CD4-positive, CD25-positive, alpha-beta regulatory T cell (primary cell): Measurements from ENCODE around the gene ATG16L2. TPM values are rescaled to one million over a fixed set of nuclear protein-coding genes. Genes with fewer than 3 reads are reported as not detected.

Source experiments
- ATAC-seq, 2 donors: fragments of 150-1000 bp; cut with Tn5 transposase; one replicate each; pipeline ENCODE4 v1.10.0; 2021; ENCODE audit warnings: low read depth in 2 of 2, moderate number of reproducible peaks in 2 of 2, moderate library complexity in 1 of 2
- DNase-seq, 3 donors: peaks; one replicate each; pipeline versions ENCODE4 v3.0.0 to v3.0.0-alpha.2; 2012 to 2022; ENCODE audit warnings: mixed read lengths in 1 of 3
- H3K27ac ChIP-seq: one replicate; pipeline ENCODE4 v1.7.0; 2013; ENCODE audit warnings: mild to moderate bottlenecking, low read length; ENCODE audit not compliant: insufficient read depth, poor library complexity, severe bottlenecking
- H3K27me3 ChIP-seq: one replicate; pipeline ENCODE4 v1.7.0; 2013; ENCODE audit warnings: low read length; ENCODE audit not compliant: control insufficient read depth, insufficient read depth
- H3K36me3 ChIP-seq: one replicate; pipeline ENCODE4 v1.7.0; 2013; ENCODE audit warnings: mild to moderate bottlenecking, low read length, moderate library complexity; ENCODE audit not compliant: control insufficient read depth, insufficient read depth
- H3K4me1 ChIP-seq: 2 replicates; pipeline ENCODE4 v1.7.0; 2013; ENCODE audit warnings: mild to moderate bottlenecking, low read length; ENCODE audit not compliant: insufficient read depth, control insufficient read depth, poor library complexity, severe bottlenecking
- H3K4me3 ChIP-seq: one replicate; pipeline ENCODE4 v1.7.0; 2013; ENCODE audit warnings: low read depth, mild to moderate bottlenecking, low read length, moderate library complexity
- H3K9me3 ChIP-seq, 2 experiments: 1 replicate in 1 of 2; 2 replicates in 1 of 2; pipeline ENCODE4 v1.7.0; 2013; ENCODE audit warnings: low read length in 2 of 2, mild to moderate bottlenecking in 1 of 2, moderate library complexity in 1 of 2; ENCODE audit not compliant: control insufficient read depth in 2 of 2
- H3K27ac Mint-ChIP-seq, 3 donors: one replicate each; pipeline ENCODE4 v1.8.0; 2020 to 2022; ENCODE audit warnings: mild to moderate bottlenecking in 3 of 3, mixed read lengths in 3 of 3, moderate library complexity in 2 of 3
- H3K27me3 Mint-ChIP-seq: one replicate; pipeline ENCODE4 v1.8.0; 2022; ENCODE audit warnings: mild to moderate bottlenecking, mixed read lengths
- H3K36me3 Mint-ChIP-seq: one replicate; pipeline ENCODE4 v1.8.0; 2020; ENCODE audit warnings: mixed read lengths
- H3K4me1 Mint-ChIP-seq, 4 donors: one replicate each; pipeline ENCODE4 v1.8.0; 2020 to 2022; ENCODE audit warnings: mixed read lengths in 4 of 4, mild to moderate bottlenecking in 1 of 4
- H3K4me3 Mint-ChIP-seq, 4 donors: one replicate each; pipeline ENCODE4 v1.8.0; 2020 to 2022; ENCODE audit warnings: mild to moderate bottlenecking in 4 of 4, mixed read lengths in 4 of 4, moderate library complexity in 3 of 4
- H3K9me3 Mint-ChIP-seq, 7 donors: one replicate each; pipeline ENCODE4 v1.8.0; 2020 to 2022; ENCODE audit warnings: mixed read lengths in 7 of 7, mild to moderate bottlenecking in 3 of 7, moderate library complexity in 2 of 7
- polyA plus RNA-seq, 4 donors: library from polyadenylated mRNA; unstranded; fragments of 300-500 nt; fragmentation: Illumina TruSeq; gene quantifications; one replicate each; pipeline ENCODE4 v1.2.3, GENCODE V29; 2021
- total RNA-seq: library from RNA; stranded (reverse); gene quantifications from one replicate; pipeline ENCODE4 v1.2.3, GENCODE V29; 2022

The ATG16L2 gene
- total and polyA plus RNA-seq, 5 donors from 2014 or later: 6.7 to 89.9 (median 11.1) TPM

DNA sequence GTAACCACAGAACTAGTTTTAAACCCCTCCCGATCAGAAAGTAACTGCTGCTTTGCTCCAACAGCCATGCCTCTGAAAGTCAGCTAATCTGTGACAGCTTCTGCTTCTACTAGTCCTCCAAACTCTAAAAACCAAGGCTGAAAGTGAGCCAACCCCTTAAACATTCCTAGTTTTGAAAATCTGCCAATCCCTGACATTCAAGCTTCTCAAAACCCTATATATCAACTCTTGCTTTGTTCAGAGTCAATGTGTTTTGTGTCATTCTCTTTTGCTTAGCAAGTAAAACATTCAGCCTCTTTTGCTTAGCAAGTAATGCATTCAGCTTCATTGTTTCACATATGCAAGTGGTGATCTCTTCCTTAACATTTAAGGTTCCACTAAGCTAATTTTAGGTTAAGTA lies 56.9 kb downstream of the ATG16L2 start:
- Histone ChIP-seq H3K4me1 (peaks cover 10% of the 10 kb centered on the region), H3K27ac (no peak overlapping the region), H3K4me3 (no peak overlapping the region), H3K9me3 (no peaks in the 10 kb centered on the region), H3K27me3 (no peaks in the 10 kb centered on the region), H3K36me3 (peaks cover 24% of the 10 kb centered on the region)
- Mint-ChIP-seq H3K9me3 (no peaks in the 10 kb centered on the region), H3K4me1 (peaks cover 20 to 35% (median 25%) of the 10 kb centered on the region in 4 donors), H3K4me3 (no peak overlapping the region), H3K27ac (peak overlapping the region in 1 of 3 donors; percentile 7), H3K36me3 (peaks cover 24% of the 10 kb centered on the region), H3K27me3 (no peaks in the 10 kb centered on the region)
- no peak for ATAC-seq
- DNase-seq: no peak

DNA sequence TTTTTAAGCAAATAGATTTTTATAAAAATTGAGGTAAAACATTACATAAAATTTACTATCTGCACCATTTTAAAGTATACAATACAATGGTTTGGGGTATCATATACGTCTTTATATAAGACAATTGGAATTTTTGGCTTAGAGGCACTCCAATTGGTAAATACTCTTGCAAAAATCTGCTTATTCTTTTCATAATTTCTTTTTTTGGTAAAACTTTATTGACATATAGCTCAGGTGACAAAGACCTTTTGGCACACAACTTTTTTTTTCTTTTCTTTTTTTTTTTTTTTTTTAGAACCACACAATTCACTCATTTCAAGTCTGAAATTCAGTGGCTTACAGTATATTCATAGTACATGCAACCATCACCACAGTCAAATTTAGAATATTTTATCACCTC lies 57.8 kb downstream of the ATG16L2 start:
- peaks cover 20 to 31% (median 21%) of the 10 kb centered on the region in 4 donors for H3K4me1 Mint-ChIP-seq

GRCh38 chr11:72875736-72876135 lies 61.5 kb downstream of the ATG16L2 start:
- H3K36me3 ChIP-seq: peaks cover 11% of the 10 kb centered on the region
- DNase-seq (no peak), ATAC-seq (no peak)
- no peak overlapping the region for H3K4me3 ChIP-seq
- Mint-ChIP-seq H3K36me3 (peaks cover 25% of the 10 kb centered on the region), H3K27me3 (no peaks in the 10 kb centered on the region), H3K27ac (peak overlapping the region in 1 of 3 donors; percentile 52), H3K9me3 (peaks cover 0 to 2% (median 0%) of the 10 kb centered on the region in 7 donors), H3K4me1 (peaks cover 9 to 11% (median 10%) of the 10 kb centered on the region in 4 donors), H3K4me3 (no peak overlapping the region)
- no peaks in the 10 kb centered on the region for H3K9me3 ChIP-seq
- H3K27ac ChIP-seq: no peak overlapping the region
- no peaks in the 10 kb centered on the region for H3K4me1 ChIP-seq
- no peaks in the 10 kb centered on the region for H3K27me3 ChIP-seq

More for the DNA sequence above, 57.8 kb downstream of the ATG16L2 start:
- Mint-ChIP-seq H3K27me3 (no peaks in the 10 kb centered on the region), H3K27ac (peak overlapping the region in 1 of 3 donors; percentile 79), H3K36me3 (peaks cover 20% of the 10 kb centered on the region), H3K4me3 (no peak overlapping the region), H3K9me3 (no peaks in the 10 kb centered on the region)
- no peak overlapping the region for H3K27ac ChIP-seq
- no peak for ATAC-seq
- peaks cover 19% of the 10 kb centered on the region for H3K36me3 ChIP-seq
- H3K4me1 ChIP-seq: peaks cover 10% of the 10 kb centered on the region
- no peaks in the 10 kb centered on the region for H3K9me3 ChIP-seq
- no peaks in the 10 kb centered on the region for H3K27me3 ChIP-seq
- DNase-seq: no peak
- no peak overlapping the region for H3K4me3 ChIP-seq

DNA sequence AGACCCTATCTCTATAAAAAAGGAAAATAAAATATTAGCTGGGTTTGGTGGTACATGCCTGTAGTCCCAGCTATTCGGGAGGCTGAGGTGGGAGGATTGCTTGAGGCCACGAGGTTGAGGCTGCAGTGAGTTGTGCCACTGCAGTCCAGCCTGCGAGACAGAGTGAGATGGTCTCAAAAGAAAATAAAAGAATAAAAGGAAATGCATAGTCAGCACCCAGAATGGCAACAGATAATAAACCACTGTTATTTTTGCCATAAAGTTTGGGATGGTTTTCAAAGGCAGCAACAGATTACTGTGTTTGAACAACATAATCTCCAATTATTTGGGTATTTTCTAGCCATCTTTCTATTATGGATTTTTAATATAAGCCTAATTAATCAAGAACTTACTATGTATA lies 61.9 kb downstream of the ATG16L2 start:
- DNase-seq: no peak
- ATAC-seq: no peak
- H3K27me3 ChIP-seq: no peaks in the 10 kb centered on the region
- H3K27ac Mint-ChIP-seq: peak overlapping the region in 1 of 3 donors; percentile 52
- peaks cover 7 to 12% (median 8%) of the 10 kb centered on the region in 4 donors for H3K4me1 Mint-ChIP-seq
- H3K36me3 ChIP-seq: peaks cover 11% of the 10 kb centered on the region
- peaks cover 30% of the 10 kb centered on the region for H3K36me3 Mint-ChIP-seq
- H3K9me3 Mint-ChIP-seq: peaks cover 0 to 2% (median 0%) of the 10 kb centered on the region in 7 donors
- no peaks in the 10 kb centered on the region for H3K4me1 ChIP-seq
- no peak overlapping the region for H3K4me3 Mint-ChIP-seq
- H3K27ac ChIP-seq: no peak overlapping the region
- H3K27me3 Mint-ChIP-seq: no peaks in the 10 kb centered on the region
- H3K4me3 ChIP-seq: no peak overlapping the region
- no peaks in the 10 kb centered on the region for H3K9me3 ChIP-seq

Other genes starting within 250 kb of the ATG16L2 start
- gene PDE2A, start 140.0 kb upstream of the ATG16L2 start, total RNA-seq: 6.7 TPM
- not detected for gene PDE2A, start 140.0 kb upstream of the ATG16L2 start, polyA plus RNA-seq
- 136 TPM for gene ARAP1, start 62.0 kb upstream of the ATG16L2 start, total RNA-seq
- gene ARAP1, start 62.0 kb upstream of the ATG16L2 start, polyA plus RNA-seq: 10 to 100 TPM; 24.7 to 43.7 (median 29.5) TPM
- 11.2 TPM for gene STARD10, start 20.4 kb upstream of the ATG16L2 start, total RNA-seq
- gene STARD10, start 20.4 kb upstream of the ATG16L2 start, polyA plus RNA-seq: 10 to 100 TPM; 13.6 to 16.8 (median 14.0) TPM